ENCODE results near the gene TMEM183A. TPM values are rescaled to one million over a fixed set of nuclear protein-coding genes. Genes with fewer than 3 reads are reported as not detected.
A peak's percentile ranks its signal among the peaks of the same experiment; 100 is the strongest.

The TMEM183A gene
- total and polyA plus RNA-seq, 9 of the 15 experiments (the other 6 are each of a cell fraction or from before 2014, with no cell fraction given): 23.4 to 190 (median 124) TPM

DNA sequence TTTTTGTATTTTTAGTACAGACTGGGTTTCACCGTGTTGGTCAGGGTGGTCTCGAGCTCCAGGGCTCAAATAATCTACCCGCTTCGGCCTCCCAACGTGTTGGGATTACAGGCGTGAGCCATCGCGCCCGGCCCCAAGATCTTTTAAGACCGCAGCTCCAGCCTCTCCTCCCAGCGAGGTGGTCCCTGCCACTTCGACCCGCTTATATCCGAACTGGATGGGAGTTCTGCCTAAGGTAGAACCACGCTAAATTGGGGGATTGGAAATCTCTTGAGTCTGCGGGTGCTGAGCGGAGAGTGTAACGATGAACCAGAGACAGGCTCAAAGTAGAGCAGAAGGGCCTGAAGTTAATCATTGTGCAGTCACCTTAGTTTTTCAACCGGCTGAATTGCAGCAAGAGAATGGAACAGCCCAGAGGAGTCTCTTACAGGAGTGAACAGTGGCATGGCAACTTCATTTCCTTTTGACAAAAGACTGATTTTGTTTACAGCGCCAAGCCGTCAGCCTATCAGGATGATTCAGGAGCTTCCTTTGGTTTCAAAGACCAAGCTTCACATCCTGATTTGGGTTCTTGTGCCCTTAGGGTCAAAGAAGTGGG, 39.4 kb upstream of the TMEM183A start (continued):
- TF ChIP-seq ARID4B (CRISPR knock-in tag; IDR thresholded peaks at IDR 0.05) (peak; percentile 45), ARID1B (IDR thresholded peaks at IDR 0.05) (peak; percentile 9; the same call in 1 of the 2 replicates), SPI1 (IDR thresholded peaks at IDR 0.05; ENCODE audit: borderline replicate concordance, low read depth, low read length) (no peak), ARNT (IDR thresholded peaks at IDR 0.05) (no peak), CBFB (CRISPR knock-in tag; IDR thresholded peaks at IDR 0.05) (no peak), CC2D1A (IDR thresholded peaks at IDR 0.05) (0 out of 2 replicates have a peak, but pooled peaks have one; percentile 9), ZNF707 (CRISPR knock-in tag; conservative IDR thresholded peaks at IDR 0.05) (no peak), MCM2 (IDR thresholded peaks at IDR 0.05; ENCODE audit: low read depth) (no peak), PML (IDR thresholded peaks at IDR 0.05; ENCODE audit: low read length) (0 out of 2 replicates have a peak, but pooled peaks have one; percentile 29), POU5F1 (IDR thresholded peaks at IDR 0.05; ENCODE audit: borderline replicate concordance, low read depth, low read length, partially characterized antibody) (no peak), ZNF347 (CRISPR knock-in tag; IDR thresholded peaks at IDR 0.05; ENCODE audit: low read depth) (no peak), MCM5 (IDR thresholded peaks at IDR 0.05; ENCODE audit: low read depth) (no peak), FOXA3 (CRISPR knock-in tag; conservative IDR thresholded peaks at IDR 0.05 in 1 of 2, IDR thresholded peaks at IDR 0.05 in 1 of 2) (no peak), HDGF (IDR thresholded peaks at IDR 0.05) (0 out of 2 replicates have a peak, but pooled peaks have one; percentile 26), HNRNPK (IDR thresholded peaks at IDR 0.05; ENCODE audit: low read depth, low read length, poor library complexity, severe bottlenecking) (no peak), NCOA6 (IDR thresholded peaks at IDR 0.05) (no peak), ZNF12 (CRISPR knock-in tag; IDR thresholded peaks at IDR 0.05) (no peak), CHD2 (IDR thresholded peaks at IDR 0.05; ENCODE audit: low read depth, low read length) (no peak)
- TF ChIP-seq, protein P1, sequence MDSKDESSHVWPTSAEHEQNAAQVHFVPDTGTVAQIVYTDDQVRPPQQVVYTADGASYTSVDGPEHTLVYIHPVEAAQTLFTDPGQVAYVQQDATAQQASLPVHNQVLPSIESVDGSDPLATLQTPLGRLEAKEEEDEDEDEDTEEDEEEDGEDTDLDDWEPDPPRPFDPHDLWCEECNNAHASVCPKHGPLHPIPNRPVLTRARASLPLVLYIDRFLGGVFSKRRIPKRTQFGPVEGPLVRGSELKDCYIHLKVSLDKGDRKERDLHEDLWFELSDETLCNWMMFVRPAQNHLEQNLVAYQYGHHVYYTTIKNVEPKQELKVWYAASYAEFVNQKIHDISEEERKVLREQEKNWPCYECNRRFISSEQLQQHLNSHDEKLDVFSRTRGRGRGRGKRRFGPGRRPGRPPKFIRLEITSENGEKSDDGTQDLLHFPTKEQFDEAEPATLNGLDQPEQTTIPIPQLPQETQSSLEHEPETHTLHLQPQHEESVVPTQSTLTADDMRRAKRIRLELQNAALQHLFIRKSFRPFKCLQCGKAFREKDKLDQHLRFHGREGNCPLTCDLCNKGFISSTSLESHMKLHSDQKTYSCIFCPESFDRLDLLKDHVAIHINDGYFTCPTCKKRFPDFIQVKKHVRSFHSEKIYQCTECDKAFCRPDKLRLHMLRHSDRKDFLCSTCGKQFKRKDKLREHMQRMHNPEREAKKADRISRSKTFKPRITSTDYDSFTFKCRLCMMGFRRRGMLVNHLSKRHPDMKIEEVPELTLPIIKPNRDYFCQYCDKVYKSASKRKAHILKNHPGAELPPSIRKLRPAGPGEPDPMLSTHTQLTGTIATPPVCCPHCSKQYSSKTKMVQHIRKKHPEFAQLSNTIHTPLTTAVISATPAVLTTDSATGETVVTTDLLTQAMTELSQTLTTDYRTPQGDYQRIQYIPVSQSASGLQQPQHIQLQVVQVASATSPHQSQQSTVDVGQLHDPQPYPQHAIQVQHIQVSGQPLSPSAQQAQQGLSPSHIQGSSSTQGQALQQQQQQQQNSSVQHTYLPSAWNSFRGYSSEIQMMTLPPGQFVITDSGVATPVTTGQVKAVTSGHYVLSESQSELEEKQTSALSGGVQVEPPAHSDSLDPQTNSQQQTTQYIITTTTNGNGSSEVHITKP (IDR thresholded peaks at IDR 0.05; ENCODE audit: partially characterized antibody): peak; percentile 85
- TF ChIP-seq, protein P2, sequence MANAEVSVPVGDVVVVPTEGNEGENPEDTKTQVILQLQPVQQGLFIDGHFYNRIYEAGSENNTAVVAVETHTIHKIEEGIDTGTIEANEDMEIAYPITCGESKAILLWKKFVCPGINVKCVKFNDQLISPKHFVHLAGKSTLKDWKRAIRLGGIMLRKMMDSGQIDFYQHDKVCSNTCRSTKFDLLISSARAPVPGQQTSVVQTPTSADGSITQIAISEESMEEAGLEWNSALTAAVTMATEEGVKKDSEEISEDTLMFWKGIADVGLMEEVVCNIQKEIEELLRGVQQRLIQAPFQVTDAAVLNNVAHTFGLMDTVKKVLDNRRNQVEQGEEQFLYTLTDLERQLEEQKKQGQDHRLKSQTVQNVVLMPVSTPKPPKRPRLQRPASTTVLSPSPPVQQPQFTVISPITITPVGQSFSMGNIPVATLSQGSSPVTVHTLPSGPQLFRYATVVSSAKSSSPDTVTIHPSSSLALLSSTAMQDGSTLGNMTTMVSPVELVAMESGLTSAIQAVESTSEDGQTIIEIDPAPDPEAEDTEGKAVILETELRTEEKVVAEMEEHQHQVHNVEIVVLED (CRISPR knock-in tag; IDR thresholded peaks at IDR 0.05): no peak
